Parathyroid adenoma (tissue), 2 donors: ENCODE measurements around the gene NKX6-1.

ENCODE experiments used
- H2AFZ ChIP-seq: fragments of 300-600 bp; sonication (generic); one replicate; pipeline ENCODE4 v1.7.0; 2017; ENCODE audit warnings: antibody characterized with exemption, mild to moderate bottlenecking
- H3K27ac ChIP-seq: fragments of 300-600 bp; sonication (generic); one replicate; pipeline ENCODE4 v1.7.0; 2017
- H3K27me3 ChIP-seq: fragments of 300-600 bp; sonication (generic); one replicate; pipeline ENCODE4 v1.7.0; 2017; ENCODE audit warnings: low read length; ENCODE audit not compliant: control insufficient read depth, insufficient read depth
- H3K36me3 ChIP-seq: fragments of 300-600 bp; sonication (generic); one replicate; pipeline ENCODE4 v1.7.0; 2017; ENCODE audit warnings: low read length; ENCODE audit not compliant: control insufficient read depth, insufficient read depth
- H3K4me1 ChIP-seq: fragments of 300-600 bp; sonication (generic); one replicate; pipeline ENCODE4 v1.7.0; 2017; ENCODE audit warnings: control low read depth
- H3K4me2 ChIP-seq: fragments of 300-600 bp; sonication (generic); one replicate; pipeline ENCODE4 v1.7.0; 2017; ENCODE audit warnings: low read length
- H3K4me3 ChIP-seq: fragments of 300-600 bp; sonication (generic); one replicate; pipeline ENCODE4 v1.7.0; 2017; ENCODE audit warnings: low read depth, low read length
- H3K79me2 ChIP-seq: fragments of 300-600 bp; sonication (generic); one replicate; pipeline ENCODE4 v1.7.0; 2017; ENCODE audit warnings: control low read depth
- H3K9ac ChIP-seq: fragments of 300-600 bp; sonication (generic); one replicate; pipeline ENCODE4 v1.7.0; 2017; ENCODE audit warnings: mild to moderate bottlenecking
- H3K9me3 ChIP-seq: fragments of 300-600 bp; sonication (generic); one replicate; pipeline ENCODE4 v1.7.0; 2017; ENCODE audit warnings: low read length; ENCODE audit not compliant: control insufficient read depth
- CTCF ChIP-seq: fragments of 300-600 bp; sonication (generic); IDR thresholded peaks from one replicate; pipeline ENCODE4 v1.7.0; 2017; ENCODE audit warnings: antibody characterized with exemption, mild to moderate bottlenecking
- donor health status: primary hyperparathyroidism.

Gene NKX6-1

GRCh38 chr4:84512277-84512676 is 13.2 kb upstream of the NKX6-1 start:
- Histone ChIP-seq H3K4me3 (no peak overlapping the region), H3K27me3 (no peaks in the 10 kb centered on the region), H3K79me2 (no peaks in the 10 kb centered on the region), H3K4me2 (no peak overlapping the region), H3K4me1 (no peaks in the 10 kb centered on the region), H2AFZ (no peak overlapping the region), H3K9ac (no peak overlapping the region), H3K9me3 (no peaks in the 10 kb centered on the region), H3K36me3 (no peaks in the 10 kb centered on the region), H3K27ac (no peak overlapping the region)
- no peak for TF ChIP-seq CTCF

GRCh38 chr4:84511703-84512102 is 12.6 kb upstream of the NKX6-1 start:
- Histone ChIP-seq H3K27me3 (no peaks in the 10 kb centered on the region), H3K4me3 (no peak overlapping the region), H2AFZ (no peak overlapping the region), H3K9ac (no peak overlapping the region), H3K4me2 (no peak overlapping the region), H3K79me2 (no peaks in the 10 kb centered on the region), H3K9me3 (no peaks in the 10 kb centered on the region), H3K27ac (no peak overlapping the region), H3K36me3 (no peaks in the 10 kb centered on the region), H3K4me1 (no peaks in the 10 kb centered on the region)
- TF ChIP-seq CTCF = no peak

GRCh38 chr4:84507941-84508340 is 8.8 kb upstream of the NKX6-1 start:
- Histone ChIP-seq H3K9me3 (no peaks in the 10 kb centered on the region), H3K27ac (no peak overlapping the region), H3K4me1 (no peaks in the 10 kb centered on the region), H3K4me2 (no peak overlapping the region), H2AFZ (no peak overlapping the region), H3K4me3 (no peak overlapping the region), H3K79me2 (no peaks in the 10 kb centered on the region), H3K27me3 (peaks cover under 1% of the 10 kb centered on the region), H3K36me3 (no peaks in the 10 kb centered on the region), H3K9ac (no peak overlapping the region)
- TF ChIP-seq CTCF = no peak

- Histone ChIP-seq H3K79me2 (no peaks in the 10 kb centered on the region), H3K4me2 (no peak overlapping the region), H3K4me3 (no peak overlapping the region), H2AFZ (no peak overlapping the region), H3K27me3 (peaks cover 28% of the 10 kb centered on the region), H3K9ac (no peak overlapping the region), H3K27ac (no peak overlapping the region), H3K4me1 (no peaks in the 10 kb centered on the region), H3K36me3 (no peaks in the 10 kb centered on the region), H3K9me3 (no peaks in the 10 kb centered on the region)
- no peak for TF ChIP-seq CTCF
Observed at GRCh38 chr4:84504821-84505220, 5.7 kb upstream of the NKX6-1 start.

GRCh38 chr4:84503495-84504437 is 4.7 kb upstream of the NKX6-1 start:
- Histone ChIP-seq H2AFZ (no peak overlapping the region), H3K27me3 (peaks cover 37% of the 10 kb centered on the region), H3K27ac (no peak overlapping the region), H3K36me3 (no peaks in the 10 kb centered on the region), H3K9ac (no peak overlapping the region), H3K9me3 (no peaks in the 10 kb centered on the region), H3K4me1 (no peaks in the 10 kb centered on the region), H3K4me2 (no peak overlapping the region), H3K79me2 (no peaks in the 10 kb centered on the region), H3K4me3 (no peak overlapping the region)
- peak; percentile 9 for TF ChIP-seq CTCF
